ENCODE data around the gene FRAS1. TPM values are rescaled to one million over a fixed set of nuclear protein-coding genes. Genes with fewer than 3 reads are reported as not detected.

FRAS1 gene
- total RNA-seq, 1 donor from 2014 or later: not detected

- Mint-ChIP-seq H3K9me3 (peaks cover 10% of the 10 kb centered on the region), H3K27me3 (peaks cover 9% of the 10 kb centered on the region), H3K4me1 (no peaks in the 10 kb centered on the region), H3K27ac (no peak overlapping the region), H3K36me3 (ENCODE audit: low read depth) (no peaks in the 10 kb centered on the region), H3K4me3 (no peak overlapping the region)
- no peak for DNase-seq
- CTCF ChIA-PET: no interaction called here
- TF ChIP-seq CTCF (IDR thresholded peaks at IDR 0.05): no peak
- intact Hi-C loops (cut with micrococcal nuclease): no loop called here
- POLR2A ChIA-PET: no interaction called here
- no peak for ATAC-seq (ENCODE audit: low read depth)
Observed at GRCh38 chr4:78143634-78144033, 86.5 kb downstream of the FRAS1 start.

- Mint-ChIP-seq H3K4me3 (no peak overlapping the region), H3K9me3 (peaks cover 10% of the 10 kb centered on the region), H3K27ac (no peak overlapping the region), H3K4me1 (no peaks in the 10 kb centered on the region), H3K36me3 (ENCODE audit: low read depth) (no peaks in the 10 kb centered on the region), H3K27me3 (peaks cover 11% of the 10 kb centered on the region)
- ChIA-PET CTCF (no interaction called here), POLR2A (no interaction called here)
- intact Hi-C loops (cut with micrococcal nuclease): no loop called here
- ATAC-seq (ENCODE audit: low read depth) (no peak), DNase-seq (no peak)
- no peak for TF ChIP-seq CTCF (IDR thresholded peaks at IDR 0.05)
Observed at GRCh38 chr4:78145008-78145407, 87.9 kb downstream of the FRAS1 start.

GRCh38 chr4:78145622-78146021, 88.5 kb downstream of the FRAS1 start:
- Mint-ChIP-seq H3K4me3 (no peak overlapping the region), H3K27ac (no peak overlapping the region), H3K9me3 (peaks cover 10% of the 10 kb centered on the region), H3K27me3 (peaks cover 14% of the 10 kb centered on the region), H3K4me1 (no peaks in the 10 kb centered on the region), H3K36me3 (ENCODE audit: low read depth) (no peaks in the 10 kb centered on the region)
- ChIA-PET POLR2A (no interaction called here), CTCF (no interaction called here)
- intact Hi-C loops (cut with micrococcal nuclease): no loop called here
- DNase-seq (no peak), ATAC-seq (ENCODE audit: low read depth) (no peak)
- no peak for TF ChIP-seq CTCF (IDR thresholded peaks at IDR 0.05)

GRCh38 chr4:78149751-78150542, 92.8 kb downstream of the FRAS1 start:
- Mint-ChIP-seq H3K27me3 (peaks cover 8% of the 10 kb centered on the region), H3K9me3 (no peaks in the 10 kb centered on the region), H3K4me1 (no peaks in the 10 kb centered on the region), H3K4me3 (no peak overlapping the region), H3K36me3 (ENCODE audit: low read depth) (no peaks in the 10 kb centered on the region), H3K27ac (no peak overlapping the region)
- POLR2A ChIA-PET: no interaction called here
- no peak for TF ChIP-seq CTCF (IDR thresholded peaks at IDR 0.05)
- intact Hi-C loops (cut with micrococcal nuclease): no loop called here
- ATAC-seq (ENCODE audit: low read depth) (no peak), DNase-seq (no peak)
- CTCF ChIA-PET: no interaction called here

DNA sequence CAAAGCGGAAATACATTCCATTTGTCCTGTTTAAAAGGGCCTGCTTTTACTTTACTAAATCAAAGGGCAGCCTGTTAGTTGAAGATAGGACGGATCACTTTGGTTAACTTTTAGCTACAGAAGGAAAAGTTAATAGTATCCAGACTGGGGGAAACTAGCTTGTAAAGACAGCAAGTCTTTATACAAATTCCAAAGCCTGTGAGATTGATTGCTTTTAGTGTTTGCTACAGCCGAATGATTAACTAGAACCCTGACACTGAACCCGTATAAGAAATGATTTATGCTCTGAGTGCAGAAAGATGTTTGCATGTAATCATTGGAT, 93.4 kb downstream of the FRAS1 start:
- Mint-ChIP-seq H3K4me3 (no peak overlapping the region), H3K4me1 (no peaks in the 10 kb centered on the region), H3K9me3 (no peaks in the 10 kb centered on the region), H3K36me3 (ENCODE audit: low read depth) (no peaks in the 10 kb centered on the region), H3K27me3 (peaks cover 8% of the 10 kb centered on the region), H3K27ac (no peak overlapping the region)
- intact Hi-C loops (cut with micrococcal nuclease): no loop called here
- TF ChIP-seq CTCF (IDR thresholded peaks at IDR 0.05): no peak
- CTCF ChIA-PET: no interaction called here
- DNase-seq (no peak), ATAC-seq (ENCODE audit: low read depth) (no peak)
- POLR2A ChIA-PET: no interaction called here

Data from activated B cell treated with CpG ODN at 0.5 μM for 24 hours (primary cell).